CD4-positive, alpha-beta T cell treated with Interferon alpha-2 for 1 hour (primary cell): Measurements from ENCODE around the gene GJC1.
A peak's percentile ranks its signal among the peaks of the same experiment; 100 is the strongest.

Source experiments
- DNase-seq, 2 donors: peaks; one replicate each; pipeline ENCODE4 v3.0.0-alpha.2; 2020 to 2022

Gene GJC1

DNA sequence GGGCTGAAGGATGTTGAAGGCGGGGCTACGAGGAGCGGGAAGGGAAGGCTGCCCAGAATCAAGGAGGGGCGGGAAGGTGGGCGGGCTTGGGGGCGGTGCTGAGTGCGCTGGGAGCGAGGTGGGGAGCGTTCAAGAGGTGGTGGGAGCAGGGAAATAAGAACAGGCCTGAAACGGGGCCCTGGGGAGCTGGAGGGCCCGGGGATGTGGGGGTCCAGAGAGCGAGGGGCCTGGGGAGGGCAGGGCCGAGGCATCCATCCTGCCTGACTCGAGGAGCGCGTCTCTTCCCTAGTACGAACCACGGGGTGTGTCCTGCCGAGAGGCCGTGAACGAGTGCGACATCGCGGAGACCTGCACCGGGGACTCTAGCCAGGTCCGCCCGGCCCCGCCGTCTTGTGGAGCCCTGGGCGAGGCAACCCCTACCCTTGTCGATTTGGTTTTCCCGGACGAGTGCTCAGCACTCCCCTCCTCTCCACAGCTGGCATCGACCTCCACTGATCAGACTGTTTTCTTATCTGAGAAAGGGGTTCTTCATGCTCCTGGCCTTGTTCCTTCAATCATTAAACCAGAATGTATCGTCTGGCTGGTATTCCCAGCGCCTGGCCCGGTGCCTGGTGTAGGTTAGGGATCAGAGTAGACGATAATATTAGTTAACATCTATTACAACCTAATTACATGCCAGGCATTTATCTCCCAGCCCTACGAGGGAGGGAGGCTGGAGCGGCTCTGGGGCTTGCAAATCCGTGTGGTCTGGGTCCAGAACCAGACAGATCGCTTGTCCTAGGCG lies 54.1 kb downstream of the GJC1 start:
- no peak for DNase-seq

DNA sequence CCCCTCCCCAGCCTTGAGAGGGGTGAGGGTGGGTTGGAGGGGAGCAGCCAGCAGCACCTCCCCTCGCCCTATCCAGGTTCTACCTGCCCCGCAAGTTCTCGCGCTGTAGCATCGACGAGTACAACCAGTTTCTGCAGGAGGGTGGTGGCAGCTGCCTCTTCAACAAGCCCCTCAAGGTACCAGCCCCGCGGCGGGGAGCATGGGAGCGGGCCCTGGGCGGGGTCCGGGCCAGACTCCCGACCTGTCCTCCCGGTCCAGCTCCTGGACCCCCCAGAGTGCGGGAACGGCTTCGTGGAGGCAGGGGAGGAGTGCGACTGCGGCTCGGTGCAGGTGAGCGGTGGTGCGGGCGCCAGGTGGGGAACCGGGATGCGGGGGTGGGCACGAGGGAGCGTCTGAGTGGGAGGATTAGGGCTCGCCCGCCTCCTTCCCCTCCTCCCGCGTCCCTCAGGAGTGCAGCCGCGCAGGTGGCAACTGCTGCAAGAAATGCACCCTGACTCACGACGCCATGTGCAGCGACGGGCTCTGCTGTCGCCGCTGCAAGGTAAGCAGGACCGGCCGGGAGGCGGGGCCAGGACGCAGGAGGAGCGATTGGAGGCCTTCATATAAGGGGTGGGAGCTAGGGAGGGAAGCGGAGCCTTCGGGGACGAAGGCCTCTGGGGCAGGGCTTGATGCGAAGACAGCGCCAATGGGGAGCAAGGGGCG lies 54.8 kb downstream of the GJC1 start:
- DNase-seq, result peak; percentile 98 to 99

DNA sequence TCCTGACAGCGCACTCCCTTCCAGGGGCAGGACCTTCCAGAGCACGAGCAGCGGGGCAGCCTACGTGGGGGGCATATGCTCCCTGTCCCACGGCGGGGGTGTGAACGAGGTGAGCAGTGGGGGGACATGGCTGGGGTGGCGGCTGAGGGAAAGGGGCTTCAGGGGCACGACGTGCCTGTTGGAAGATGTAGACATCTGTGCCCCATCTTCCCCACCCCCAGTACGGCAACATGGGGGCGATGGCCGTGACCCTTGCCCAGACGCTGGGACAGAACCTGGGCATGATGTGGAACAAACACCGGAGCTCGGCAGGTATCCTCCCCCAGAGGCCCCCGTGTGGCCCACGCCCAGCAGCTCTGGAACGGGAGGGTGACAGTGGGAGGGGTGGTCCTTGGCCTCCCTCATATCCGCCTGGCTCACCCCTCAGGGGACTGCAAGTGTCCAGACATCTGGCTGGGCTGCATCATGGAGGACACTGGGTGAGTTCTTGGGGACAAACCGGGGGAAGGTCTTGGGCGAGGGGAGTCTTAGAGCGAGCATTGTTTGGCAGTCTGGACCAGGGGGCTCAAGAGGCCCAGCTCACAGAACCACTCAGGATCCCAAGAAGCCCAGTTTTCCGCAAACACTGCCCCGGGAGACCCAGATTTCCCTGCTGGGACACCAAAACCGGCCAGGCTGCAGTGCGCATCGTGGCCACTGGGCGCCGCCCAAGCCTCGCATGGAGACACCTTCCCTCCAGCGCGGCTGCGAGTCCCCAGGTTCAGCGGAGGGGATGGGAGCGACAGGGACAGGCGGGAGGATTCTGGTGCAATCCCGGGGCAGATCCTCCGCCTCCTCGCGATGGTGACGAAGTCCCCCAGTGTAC lies 55.6 kb downstream of the GJC1 start:
- DNase-seq, result peak; percentile 78 to 83

DNA sequence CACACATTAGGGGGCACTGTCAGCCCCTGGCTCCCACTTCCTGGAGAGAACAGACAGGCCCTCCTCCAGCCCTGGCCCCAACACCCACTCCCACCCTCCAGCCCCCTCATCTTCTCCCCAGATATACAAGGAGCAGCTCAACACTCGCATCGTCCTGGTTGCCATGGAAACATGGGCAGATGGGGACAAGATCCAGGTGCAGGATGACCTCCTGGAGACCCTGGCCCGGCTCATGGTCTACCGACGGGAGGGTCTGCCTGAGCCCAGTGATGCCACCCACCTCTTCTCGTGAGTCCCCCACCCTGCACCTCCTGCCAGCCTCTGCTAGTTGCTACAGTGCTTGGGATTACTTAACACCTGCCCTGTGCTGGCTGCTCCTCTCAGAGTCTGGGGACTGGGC lies 56.9 kb downstream of the GJC1 start:
- DNase-seq, result no peak

DNA sequence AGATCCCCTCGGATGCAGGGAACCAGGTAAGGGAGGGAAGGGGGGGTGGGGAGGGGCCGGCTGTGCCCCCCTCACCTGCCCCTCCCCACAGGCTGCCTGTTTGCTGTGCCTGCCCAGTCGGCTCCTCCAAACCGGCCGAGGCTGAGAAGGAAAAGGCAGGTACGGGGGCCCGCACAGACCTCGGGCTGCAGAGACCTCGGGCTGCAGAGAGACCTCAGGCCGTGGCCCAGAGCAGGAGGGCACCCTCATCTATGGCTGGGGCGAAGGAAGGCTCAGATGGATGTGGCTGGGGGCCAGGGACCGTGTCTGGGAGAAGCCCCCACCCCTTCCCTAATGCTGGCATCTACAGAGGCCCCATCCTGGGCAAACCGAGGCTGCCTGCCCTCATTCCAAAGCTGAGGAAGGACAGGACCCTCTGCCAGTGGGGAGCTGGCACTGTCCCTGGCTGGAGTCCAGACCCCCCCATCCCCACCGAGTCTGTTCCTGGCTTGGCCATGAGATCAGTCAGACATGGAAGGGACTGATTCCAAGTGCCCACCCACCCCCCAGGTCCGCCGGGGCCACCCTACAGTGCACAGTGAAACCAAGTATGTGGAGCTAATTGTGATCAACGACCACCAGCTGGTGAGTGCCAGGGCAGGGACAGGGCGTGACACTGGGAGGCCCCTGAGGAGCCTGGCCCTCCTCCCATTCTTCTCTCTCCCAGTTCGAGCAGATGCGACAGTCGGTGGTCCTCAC lies 57.6 kb downstream of the GJC1 start:
- DNase-seq, result no peak

DNA sequence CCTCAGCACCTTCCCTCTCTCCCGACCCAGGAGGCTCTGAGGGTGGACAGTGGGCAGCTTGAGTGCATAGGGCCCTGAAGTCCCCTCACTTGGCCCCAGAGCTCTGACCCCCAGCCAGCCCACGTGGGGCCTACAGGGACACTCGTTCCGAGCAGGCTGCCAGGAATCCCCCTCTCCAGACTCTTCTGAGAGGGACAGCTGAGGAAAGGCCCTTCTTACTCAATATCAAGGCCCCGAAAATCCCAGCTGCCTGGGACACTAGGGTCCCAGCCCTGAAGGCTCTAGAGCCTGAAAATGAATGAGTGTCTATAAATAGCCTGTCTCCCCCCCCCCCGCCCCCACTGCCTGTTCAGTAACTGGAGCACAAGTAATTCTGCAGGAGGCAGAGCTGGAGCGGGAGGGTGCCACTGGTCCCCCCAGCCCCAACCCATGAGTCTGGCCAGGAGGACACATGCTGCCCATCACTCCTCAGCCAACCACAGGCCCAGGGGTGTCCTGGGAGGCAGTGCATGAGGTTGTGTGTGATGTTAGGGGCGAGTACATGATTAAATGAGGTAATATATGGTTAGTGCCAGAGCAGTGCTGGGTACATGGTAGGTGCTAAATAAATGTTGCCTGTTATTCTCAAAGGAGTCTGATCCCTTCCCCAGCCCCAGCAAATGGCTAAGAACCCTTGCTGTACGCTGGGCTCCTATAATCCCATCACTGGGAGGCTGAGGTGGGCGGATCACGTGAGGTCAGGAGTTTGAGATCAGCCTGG lies 59.7 kb downstream of the GJC1 start:
- DNase-seq, result no peak

DNA sequence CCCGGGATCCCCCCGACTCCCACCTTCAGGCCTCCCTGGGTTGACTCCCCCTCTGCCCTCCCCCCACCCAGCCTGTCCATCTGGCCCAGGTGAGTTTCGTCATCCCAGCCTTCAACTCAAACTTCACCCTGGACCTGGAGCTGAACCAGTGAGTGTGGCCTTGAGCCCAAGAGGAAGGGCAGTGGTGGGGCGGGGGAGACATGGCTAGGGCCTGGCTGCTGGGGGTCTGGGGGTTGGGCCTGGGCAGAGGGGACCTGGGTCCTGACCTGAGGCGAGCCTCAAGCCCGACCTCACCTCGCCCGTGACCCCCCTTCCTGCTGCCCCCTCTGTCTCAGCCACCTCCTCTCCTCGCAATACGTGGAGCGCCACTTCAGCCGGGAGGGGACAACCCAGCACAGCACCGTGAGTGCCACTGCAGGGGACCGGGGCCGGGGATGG lies 60.4 kb downstream of the GJC1 start:
- DNase-seq, result no peak

DNA sequence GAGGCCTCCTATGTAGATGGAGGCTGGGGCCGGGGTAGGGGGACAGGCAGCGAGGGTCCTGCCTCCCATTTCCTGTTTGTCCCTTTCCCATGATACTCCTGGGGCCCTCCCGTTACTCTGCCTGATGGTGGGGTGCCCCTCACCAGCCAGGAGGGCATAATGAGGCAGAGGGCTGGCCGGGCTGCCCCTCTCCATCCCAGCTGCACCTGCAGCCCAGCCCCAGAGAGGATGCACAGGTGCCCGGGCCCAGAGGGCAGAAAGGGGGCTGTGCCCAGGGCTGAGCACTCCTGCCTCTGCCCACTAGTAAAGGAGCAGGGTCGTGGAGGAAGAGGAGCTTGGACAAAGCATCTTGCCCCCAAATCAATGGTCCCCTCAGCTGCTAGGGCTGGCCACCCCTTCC lies 60.9 kb downstream of the GJC1 start:
- DNase-seq, result no peak

DNA sequence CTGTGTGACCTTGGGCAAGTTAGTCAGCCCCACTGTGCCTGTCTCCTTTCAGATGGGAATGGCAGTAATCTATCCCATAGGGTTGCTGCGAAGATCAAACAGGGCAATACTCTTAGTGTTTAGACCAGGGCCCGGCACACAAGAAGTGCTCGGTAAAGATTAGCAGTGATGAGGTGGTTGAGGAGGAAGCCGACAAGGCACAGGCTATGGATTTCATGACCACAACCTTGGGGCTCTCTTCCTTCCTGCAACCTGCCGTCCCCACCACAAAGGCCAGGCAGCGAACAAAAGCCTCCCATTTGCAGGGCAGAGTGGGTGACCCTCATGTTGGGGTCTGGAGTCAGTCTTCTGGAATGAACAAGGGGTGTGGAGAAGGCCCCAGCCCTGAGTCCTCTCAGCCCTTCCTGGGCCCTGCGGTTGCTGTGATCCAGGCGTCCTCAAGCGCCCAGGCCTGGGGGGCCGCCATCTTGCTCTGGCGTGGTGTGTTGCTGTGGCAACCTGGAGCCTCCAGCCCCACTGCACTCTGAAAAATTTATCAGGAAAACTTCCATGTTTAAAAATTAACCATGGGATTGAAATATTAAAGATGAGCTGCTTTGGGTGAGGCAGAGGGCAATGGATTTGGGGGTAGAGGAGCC lies 61.5 kb downstream of the GJC1 start:
- DNase-seq, result no peak

DNA sequence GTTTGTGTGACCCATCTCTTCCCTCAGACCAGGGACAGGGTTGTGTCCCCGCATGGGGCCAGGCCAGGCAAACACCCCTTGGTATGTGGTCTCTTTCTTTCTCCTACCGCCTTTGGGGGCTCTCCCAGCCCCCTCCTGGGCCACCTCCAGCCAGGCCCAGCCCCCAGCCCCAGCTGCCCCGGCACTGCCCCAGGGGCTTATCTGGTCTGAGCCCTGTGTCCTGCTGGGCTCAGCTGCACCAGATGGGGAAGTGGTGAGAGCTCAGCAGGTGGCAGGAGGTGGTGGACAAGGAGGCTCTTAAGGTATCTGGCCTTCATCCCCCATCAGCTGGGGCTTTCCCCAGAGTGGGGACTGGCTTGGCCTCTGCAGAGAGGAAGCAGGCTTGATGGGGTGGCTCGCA lies 62.6 kb downstream of the GJC1 start:
- DNase-seq, result no peak

DNA sequence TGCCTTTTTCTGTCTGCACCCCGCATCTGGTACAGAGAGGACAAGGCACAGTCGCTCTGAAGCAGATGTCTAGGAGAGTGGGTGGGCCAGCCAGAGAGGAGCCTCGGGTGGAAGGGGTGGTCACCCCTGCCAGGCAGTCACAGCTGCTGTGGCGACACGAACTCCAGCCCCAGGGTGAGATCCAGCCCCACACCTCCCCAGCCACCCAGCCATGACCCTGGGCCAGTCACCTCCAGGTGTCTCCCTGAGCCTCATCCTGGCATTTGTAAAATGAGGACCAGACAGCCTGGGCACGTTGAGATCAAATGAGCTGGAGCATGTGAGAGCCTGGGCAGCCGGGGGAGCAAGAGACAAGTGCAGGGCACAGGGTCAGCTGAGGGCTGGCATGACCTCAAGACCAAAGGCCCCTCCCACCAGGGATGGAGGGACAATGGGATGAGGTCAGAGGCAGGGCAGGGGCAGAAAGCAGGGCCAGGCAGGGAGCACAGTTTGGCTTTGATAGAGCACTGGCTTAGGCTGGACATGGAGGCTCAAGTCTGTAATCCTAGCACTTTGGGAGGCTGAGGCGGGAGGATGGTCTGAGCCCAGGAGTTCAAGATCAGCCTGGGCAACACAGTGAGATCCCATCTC lies 63.6 kb downstream of the GJC1 start:
- DNase-seq, result no peak

DNA sequence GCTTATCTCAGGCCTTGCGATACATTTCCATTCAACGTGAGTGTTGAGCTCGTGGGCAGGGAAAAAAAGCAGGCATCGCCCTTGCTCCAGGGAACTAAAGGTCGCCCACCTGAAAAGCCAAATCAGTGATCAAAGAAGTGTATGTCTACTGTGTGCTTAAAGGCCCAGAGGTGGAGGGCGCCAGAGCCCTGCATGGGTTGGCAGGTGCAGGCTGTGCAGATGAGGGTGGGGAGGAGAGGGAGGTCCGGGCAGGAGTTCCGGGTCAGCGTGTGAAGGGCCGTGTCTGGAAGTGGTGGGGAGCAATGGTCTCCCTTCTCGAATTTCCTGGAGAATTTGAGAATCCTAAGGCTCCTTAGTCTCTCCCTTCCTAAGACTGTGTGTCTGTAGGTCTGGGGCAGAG lies 64.1 kb downstream of the GJC1 start:
- DNase-seq, result no peak

DNA sequence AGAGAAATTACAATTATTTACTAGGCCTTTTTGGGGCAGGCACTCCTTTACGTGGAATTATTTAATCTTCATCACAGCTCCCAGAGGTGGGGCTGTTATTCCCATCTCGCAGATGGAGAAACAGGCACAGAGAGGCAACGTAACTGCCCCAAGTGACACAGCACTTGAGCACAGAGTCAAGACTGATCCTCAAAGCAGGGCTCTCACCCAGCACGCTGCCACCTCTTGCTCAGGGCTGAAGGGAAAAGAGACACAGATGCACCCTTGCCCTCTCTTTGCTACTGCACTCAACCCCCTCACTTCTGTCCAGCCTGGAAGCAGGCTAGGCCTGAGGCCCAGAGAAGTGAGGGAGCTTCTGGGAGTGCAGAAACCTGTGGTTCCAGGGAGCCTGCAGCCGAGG lies 66.9 kb downstream of the GJC1 start:
- DNase-seq, result no peak

DNA sequence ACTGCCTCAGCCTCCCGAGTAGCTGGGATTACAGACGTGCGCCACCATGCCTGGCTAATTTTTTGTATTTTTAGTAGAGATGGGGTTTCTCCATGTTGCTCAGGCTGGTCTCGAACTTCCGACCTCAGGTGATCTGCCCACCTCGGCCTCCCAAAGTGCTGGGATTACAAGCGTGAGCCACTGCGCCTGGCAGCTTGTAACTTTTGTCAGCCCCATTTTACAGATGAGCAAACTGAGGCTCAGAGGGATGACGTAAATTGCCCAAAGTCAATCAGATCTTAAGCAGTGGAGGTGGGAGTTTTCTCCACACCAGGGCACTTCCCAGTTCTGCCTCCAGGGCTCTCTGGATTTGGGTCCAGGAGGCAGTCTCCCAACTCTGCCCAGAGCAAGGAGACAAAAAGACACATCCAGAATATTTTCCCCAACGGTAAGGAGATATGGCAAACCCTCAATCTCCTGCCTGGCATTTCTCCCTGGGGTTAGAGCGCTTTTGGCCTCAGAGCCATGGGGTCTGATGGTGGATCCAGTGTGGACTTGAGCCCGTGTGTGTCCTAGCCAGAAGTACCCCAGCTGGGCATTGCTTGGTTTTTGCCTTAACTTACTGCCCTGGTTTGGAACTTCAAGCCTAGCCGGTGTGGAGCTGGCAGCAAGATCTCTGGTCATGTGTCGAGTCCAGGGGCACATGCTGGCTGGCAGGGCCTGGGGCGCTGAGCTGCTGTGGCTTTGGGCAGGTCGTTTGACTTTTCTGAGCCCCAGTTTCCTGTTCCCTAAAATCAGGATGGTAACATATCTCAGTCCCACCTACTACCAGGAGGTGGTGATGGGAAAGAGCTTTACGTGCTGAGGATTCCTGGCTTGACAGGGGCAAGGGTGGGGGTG lies 67.9 kb downstream of the GJC1 start:
- no peak for DNase-seq

DNA sequence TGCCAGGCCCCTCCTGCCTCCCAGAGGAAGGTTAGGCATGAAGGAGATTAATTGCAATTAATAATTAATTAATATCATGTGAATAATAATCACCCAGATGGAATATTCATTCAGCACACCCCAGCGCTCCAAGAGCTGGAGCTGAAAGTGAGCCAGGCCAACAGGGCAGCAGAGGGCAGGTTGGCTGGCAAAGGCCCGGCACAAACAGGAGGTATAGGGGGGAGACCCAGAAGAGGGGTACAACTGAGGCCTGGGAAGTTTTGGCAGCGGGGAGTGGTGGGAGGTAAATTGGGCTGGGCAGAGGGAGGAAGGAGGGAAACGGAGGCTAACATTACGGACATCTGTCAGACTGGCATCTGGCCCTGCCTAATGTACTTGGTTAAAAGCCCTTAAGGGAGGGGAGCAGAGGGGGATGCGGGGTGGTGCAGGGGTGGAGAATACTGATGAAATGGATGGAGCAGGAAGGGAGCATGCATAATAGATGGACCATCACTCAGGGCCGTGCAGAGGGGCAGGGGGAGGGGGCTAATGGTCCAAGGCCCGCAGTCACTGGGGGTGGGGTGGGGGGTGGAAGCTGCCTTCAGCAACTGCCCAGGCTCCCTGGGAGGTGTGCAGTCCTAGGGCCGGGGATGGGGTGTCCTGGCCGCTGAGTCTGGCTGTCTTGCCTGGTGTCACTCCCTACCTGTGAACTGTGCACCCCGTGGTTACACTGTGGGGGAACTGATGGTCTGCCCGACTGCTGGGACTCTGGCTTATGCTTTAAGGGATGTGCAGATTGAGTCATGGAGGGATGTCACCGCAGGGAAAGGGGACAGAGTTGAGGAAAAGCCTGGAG lies 69.4 kb downstream of the GJC1 start:
- DNase-seq, result no peak

DNA sequence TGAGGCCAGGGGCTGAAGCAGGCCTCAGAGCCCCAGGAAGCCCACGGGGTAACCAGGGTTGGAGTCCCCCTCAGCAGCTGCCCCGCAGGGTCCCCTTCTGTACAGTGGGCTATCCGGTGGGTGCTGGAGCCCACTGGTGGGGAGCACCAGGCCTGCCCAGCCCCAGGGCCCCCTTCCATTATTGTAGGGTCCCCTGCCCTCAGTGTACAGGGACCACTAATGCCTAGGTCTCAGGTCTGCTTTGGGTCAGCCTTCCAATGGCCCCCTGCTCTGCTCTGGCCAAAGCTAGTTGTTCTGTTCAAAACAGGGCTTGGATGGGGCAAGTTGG lies 70.2 kb downstream of the GJC1 start:
- DNase-seq, result no peak

DNA sequence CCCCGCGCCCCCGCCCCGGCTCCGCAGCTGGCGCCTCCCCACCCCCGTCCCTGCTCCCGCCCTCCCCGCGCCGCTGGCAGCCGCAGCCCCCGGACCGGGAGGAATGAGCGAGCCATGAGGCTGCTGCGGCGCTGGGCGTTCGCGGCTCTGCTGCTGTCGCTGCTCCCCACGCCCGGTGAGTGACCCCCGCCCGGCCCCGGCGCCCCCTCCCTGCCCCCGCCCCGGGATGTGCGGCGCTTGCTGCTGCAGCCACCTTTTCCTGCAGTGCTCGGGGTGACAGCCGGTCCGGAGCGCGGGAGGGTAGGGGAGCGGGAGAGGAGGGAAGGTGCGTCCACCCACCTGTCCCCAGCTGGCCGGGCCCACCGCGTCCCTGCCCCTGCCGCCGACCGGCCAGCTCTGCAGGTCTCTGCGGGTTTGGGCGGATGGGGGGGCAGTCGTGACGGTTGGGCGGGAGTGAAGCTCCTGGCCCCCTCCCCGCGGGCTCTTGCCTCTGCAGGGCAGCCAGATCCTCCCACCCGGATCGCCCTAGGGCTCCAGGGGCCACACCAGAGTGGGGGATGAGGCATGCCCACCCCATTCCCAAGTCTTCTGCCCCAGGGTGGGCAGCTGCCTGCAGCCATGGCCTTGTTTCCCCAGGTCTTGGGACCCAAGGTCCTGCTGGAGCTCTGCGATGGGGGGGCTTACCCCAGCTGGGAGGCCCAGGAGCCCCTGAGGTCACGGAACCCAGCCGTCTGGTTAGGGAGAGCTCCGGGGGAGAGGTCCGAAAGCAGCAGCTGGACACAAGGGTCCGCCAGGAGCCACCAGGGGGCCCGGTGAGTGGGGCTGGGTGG lies 70.8 kb downstream of the GJC1 start:
- DNase-seq, result no peak

DNA sequence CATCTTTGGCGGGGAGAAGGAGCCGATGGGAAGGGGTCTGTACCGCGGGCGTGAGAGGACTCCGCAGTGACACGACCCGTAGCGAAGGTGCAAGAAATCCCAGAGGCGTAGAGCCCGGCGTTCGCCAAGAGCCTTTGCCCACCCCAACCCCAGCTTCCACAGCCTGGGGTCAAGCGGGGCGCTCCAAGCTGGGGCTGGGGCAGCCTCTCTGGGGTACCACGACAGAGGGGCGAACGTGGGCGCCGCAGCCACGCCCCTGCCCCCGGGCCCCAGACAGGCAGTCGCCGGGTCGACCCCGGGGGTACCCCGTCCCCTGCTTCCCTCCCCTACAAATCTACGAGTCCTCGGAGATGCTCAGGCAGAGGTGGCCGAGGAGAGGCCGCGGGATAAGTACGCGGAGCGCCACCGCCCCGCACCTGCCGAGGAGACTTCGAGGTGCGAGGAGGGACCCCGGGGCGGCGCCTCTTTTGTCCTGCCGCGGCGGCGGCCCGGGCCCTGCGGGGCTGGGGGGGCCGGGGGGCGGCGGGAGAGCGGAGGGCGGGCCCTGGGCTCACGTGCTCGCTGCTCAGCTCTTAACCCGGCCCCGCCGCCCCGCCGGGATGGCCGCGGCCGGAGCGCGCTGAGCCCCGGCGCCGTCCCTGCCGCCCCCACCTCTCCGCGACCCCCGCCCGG lies 71.5 kb downstream of the GJC1 start, which contains the start of gene ADAM11:
Gene ADAM11, plus strand, starts transcription at position 575 of the 672 bp plus-strand sequence. CDS start 212 bp downstream, outside the sequence.
- no peak for DNase-seq
